HepG2 (cell line): ENCODE measurements around the gene KRTDAP. TPM values are rescaled to one million over a fixed set of nuclear protein-coding genes. Genes with fewer than 3 reads are reported as not detected.

Source experiments
- ARNTL ChIP-seq: sonication (generic); formaldehyde crosslinking; IDR thresholded peaks from 2 replicates; pipeline ENCODE4 v1.4.0; 2020; ENCODE audit warnings: mild to moderate bottlenecking, missing genetic modification reagents
- ATAD3A ChIP-seq: sonication (generic); formaldehyde crosslinking; IDR thresholded peaks from 2 replicates; pipeline ENCODE4 v1.4.0; 2020; ENCODE audit warnings: missing genetic modification reagents
- HHEX ChIP-seq: IDR thresholded peaks from 2 replicates; pipeline ENCODE4 v1.6.1; 2016; ENCODE audit warnings: control low read depth
- MTERF4 ChIP-seq: sonication (generic); formaldehyde crosslinking; IDR thresholded peaks from 2 replicates; pipeline ENCODE4 v1.8.0; 2023; ENCODE audit warnings: mild to moderate bottlenecking, missing genetic modification reagents
- NBN ChIP-seq: fragments of 450-650 bp; conservative IDR thresholded peaks from 2 replicates; pipeline ENCODE4 v1.6.1; 2017
- NFIC ChIP-seq: IDR thresholded peaks from 2 replicates; pipeline ENCODE4 v1.6.1; 2012; ENCODE audit warnings: mild to moderate bottlenecking, low read length, inconsistent platforms
- NR2F2 ChIP-seq: IDR thresholded peaks from 2 replicates; pipeline ENCODE4 v1.6.1; 2012; ENCODE audit warnings: low read depth, inconsistent platforms, borderline replicate concordance
- RARG ChIP-seq: sonication (generic); formaldehyde crosslinking; IDR thresholded peaks from 2 replicates; pipeline ENCODE4 v1.4.0; 2020; ENCODE audit warnings: low read depth, mild to moderate bottlenecking, missing genetic modification reagents
- SOX13 ChIP-seq, 3 experiments: fragments of 450-650 bp in 1 of 3; sonication (generic) in 1 of 3; formaldehyde crosslinking in 1 of 3; IDR thresholded peaks in 2 of 3; conservative IDR thresholded peaks in 1 of 3; 2 replicates each; pipeline versions ENCODE4 v1.5.0 to v1.6.1; 2016 to 2020; ENCODE audit warnings: antibody characterized with exemption in 1 of 3, mild to moderate bottlenecking in 1 of 3, missing compliant biosample characterization in 1 of 3, missing genetic modification reagents in 1 of 3, moderate library complexity in 1 of 3
- SOX6 ChIP-seq, 2 experiments: fragments of 450-650 bp in 1 of 2; sonication (generic) in 1 of 2; formaldehyde crosslinking in 1 of 2; IDR thresholded peaks; 2 replicates each; pipeline versions ENCODE4 v1.4.0 to v1.6.1; 2017 to 2020; ENCODE audit warnings: antibody characterized with exemption in 1 of 2, mild to moderate bottlenecking in 1 of 2, missing genetic modification reagents in 1 of 2
- SP5 ChIP-seq: IDR thresholded peaks from 2 replicates; pipeline ENCODE4 v1.6.1; 2016; ENCODE audit warnings: low read depth, borderline replicate concordance
- XBP1 ChIP-seq: sonication (generic); formaldehyde crosslinking; IDR thresholded peaks from 2 replicates; pipeline ENCODE4 v1.5.0; 2020; ENCODE audit warnings: missing genetic modification reagents
- ZBTB2 ChIP-seq: sonication (generic); formaldehyde crosslinking; IDR thresholded peaks from 2 replicates; pipeline ENCODE4 v1.8.0; 2022; ENCODE audit warnings: low read depth, missing genetic modification reagents
- ZNF121 ChIP-seq: sonication (generic); formaldehyde crosslinking; IDR thresholded peaks from 2 replicates; pipeline ENCODE4 v1.5.0; 2020; ENCODE audit warnings: mild to moderate bottlenecking, missing genetic modification reagents
- ZNF292 ChIP-seq: sonication (generic); formaldehyde crosslinking; IDR thresholded peaks from 2 replicates; pipeline ENCODE4 v1.8.1; 2022; ENCODE audit warnings: mild to moderate bottlenecking, low read depth, missing genetic modification reagents, borderline replicate concordance
- ZNF614 ChIP-seq: IDR thresholded peaks from 2 replicates; pipeline ENCODE4 v1.6.1; 2018; ENCODE audit warnings: missing biosample characterization, missing genetic modification reagents, inconsistent platforms, borderline replicate concordance
- ZNF792 ChIP-seq: IDR thresholded peaks from 2 replicates; pipeline ENCODE4 v1.6.1; 2016
- ZZZ3 ChIP-seq: sonication (generic); formaldehyde crosslinking; IDR thresholded peaks from 2 replicates; pipeline ENCODE4 v1.4.0; 2020; ENCODE audit warnings: missing genetic modification reagents, mild to moderate bottlenecking, borderline replicate concordance
- polyA plus RNA-seq, 8 experiments: library from polyadenylated mRNA; depleted of rRNA in 3 of 8; stranded (reverse) in 7 of 8; unstranded in 1 of 8; fragments of >200 nt; fragmentation: Illumina TruSeq in 4 of 8; extraction: Trizol in 4 of 8; gene quantifications; 2 replicates each; pipeline versions ENCODE4 v1.2.1 to v1.2.3, GENCODE V29; 2011 to 2016; ENCODE audit warnings: low read depth in 4 of 8, missing spikeins in 1 of 8, mixed read lengths in 1 of 8; ENCODE audit not compliant: insufficient read depth in 1 of 8
- total RNA-seq, 5 experiments: library from RNA; depleted of rRNA; stranded (reverse); fragments of >200 nt; fragmentation: Illumina TruSeq; extraction: Trizol; gene quantifications; 2 replicates each; pipeline ENCODE4 v1.2.3, GENCODE V29; 2016; ENCODE audit warnings: low read depth in 1 of 5
- TF ChIP-seq, protein P1 (sequence below): sonication (generic); formaldehyde crosslinking; IDR thresholded peaks from 2 replicates; pipeline ENCODE4 v1.5.0; 2020; ENCODE audit warnings: mild to moderate bottlenecking, missing genetic modification reagents
- TF ChIP-seq, protein P2 (sequence below): sonication (generic); IDR thresholded peaks from 2 replicates; pipeline ENCODE4 v1.6.1; 2016; ENCODE audit warnings: low read depth, borderline replicate concordance
- TF ChIP-seq, protein P3 (sequence below): sonication (generic); formaldehyde crosslinking; conservative IDR thresholded peaks from 2 replicates; pipeline ENCODE4 v1.4.0; 2020; ENCODE audit warnings: mild to moderate bottlenecking, missing genetic modification reagents, moderate library complexity

KRTDAP gene
- total and polyA plus RNA-seq, 2 of the 13 experiments (the other 11 are each of a cell fraction or from before 2014, with no cell fraction given) = 0.86 to 1.5 TPM

DNA sequence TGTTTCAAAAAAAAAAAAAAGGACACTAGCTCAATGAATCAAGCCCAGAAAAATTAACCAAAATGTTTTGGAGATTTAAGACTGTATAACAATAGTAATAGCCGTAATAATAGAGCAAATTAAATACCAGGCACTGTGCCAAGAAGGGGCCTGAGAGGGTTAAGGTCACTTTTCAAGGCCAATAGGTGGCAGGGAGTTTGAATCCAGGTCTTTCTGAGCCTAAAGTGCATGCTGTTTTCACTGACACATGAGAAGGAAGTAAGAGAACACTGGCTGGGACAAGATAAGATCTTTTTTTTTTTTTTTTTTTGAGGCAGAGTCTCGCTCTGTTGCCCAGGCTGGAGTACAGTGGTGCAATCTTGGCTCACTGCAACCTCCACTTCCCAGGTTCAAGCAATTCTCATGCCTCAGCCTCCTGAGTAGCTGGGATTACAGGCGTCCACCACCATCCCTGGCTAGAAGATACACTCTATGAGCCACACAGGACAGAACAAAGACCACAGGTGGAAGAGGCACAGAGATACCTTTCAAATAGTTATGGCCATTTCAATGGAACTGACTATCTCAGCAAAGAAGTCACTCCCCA lies 34.6 kb downstream of the KRTDAP start (continued):
- TF ChIP-seq, protein P1, sequence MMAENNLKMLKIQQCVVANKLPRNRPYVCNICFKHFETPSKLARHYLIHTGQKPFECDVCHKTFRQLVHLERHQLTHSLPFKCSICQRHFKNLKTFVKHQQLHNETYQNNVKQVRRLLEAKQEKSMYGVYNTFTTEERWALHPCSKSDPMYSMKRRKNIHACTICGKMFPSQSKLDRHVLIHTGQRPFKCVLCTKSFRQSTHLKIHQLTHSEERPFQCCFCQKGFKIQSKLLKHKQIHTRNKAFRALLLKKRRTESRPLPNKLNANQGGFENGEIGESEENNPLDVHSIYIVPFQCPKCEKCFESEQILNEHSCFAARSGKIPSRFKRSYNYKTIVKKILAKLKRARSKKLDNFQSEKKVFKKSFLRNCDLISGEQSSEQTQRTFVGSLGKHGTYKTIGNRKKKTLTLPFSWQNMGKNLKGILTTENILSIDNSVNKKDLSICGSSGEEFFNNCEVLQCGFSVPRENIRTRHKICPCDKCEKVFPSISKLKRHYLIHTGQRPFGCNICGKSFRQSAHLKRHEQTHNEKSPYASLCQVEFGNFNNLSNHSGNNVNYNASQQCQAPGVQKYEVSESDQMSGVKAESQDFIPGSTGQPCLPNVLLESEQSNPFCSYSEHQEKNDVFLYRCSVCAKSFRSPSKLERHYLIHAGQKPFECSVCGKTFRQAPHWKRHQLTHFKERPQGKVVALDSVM (CRISPR knock-in tag) = 0 out of 2 replicates have a peak, but pooled peaks have one; percentile 27
- peak; percentile 98 for TF ChIP-seq ZNF121 (CRISPR knock-in tag)
- no peak for TF ChIP-seq ARNTL
- TF ChIP-seq NR2F2 = peak; percentile 73
- no peak for TF ChIP-seq SOX13 (IDR thresholded peaks at IDR 0.05)
- peak in 1 of 2 experiments; percentile 63; a peak in 2 of 4 replicates for TF ChIP-seq SOX13 (CRISPR knock-in tag; conservative IDR thresholded peaks at IDR 0.05 in 1 of 2, IDR thresholded peaks at IDR 0.05 in 1 of 2)
- TF ChIP-seq, protein P2, sequence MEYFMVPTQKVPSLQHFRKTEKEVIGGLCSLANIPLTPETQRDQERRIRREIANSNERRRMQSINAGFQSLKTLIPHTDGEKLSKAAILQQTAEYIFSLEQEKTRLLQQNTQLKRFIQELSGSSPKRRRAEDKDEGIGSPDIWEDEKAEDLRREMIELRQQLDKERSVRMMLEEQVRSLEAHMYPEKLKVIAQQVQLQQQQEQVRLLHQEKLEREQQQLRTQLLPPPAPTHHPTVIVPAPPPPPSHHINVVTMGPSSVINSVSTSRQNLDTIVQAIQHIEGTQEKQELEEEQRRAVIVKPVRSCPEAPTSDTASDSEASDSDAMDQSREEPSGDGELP = no peak
- no peak for TF ChIP-seq NBN
- TF ChIP-seq RARG = no peak
- TF ChIP-seq ATAD3A (CRISPR knock-in tag) = no peak
- no peak for TF ChIP-seq XBP1 (CRISPR knock-in tag)
- 0 out of 2 replicates have a peak, but pooled peaks have one; percentile 38 for TF ChIP-seq NFIC
- TF ChIP-seq ZBTB2 = no peak
- no peak for TF ChIP-seq SOX6 (IDR thresholded peaks at IDR 0.05)
- TF ChIP-seq SOX6 (CRISPR knock-in tag; IDR thresholded peaks at IDR 0.05) = peak; percentile 58
- TF ChIP-seq ZZZ3 (CRISPR knock-in tag) = no peak
- TF ChIP-seq ZNF792 (CRISPR knock-in tag) = no peak
- no peak for TF ChIP-seq MTERF4 (CRISPR knock-in tag)
- TF ChIP-seq ZNF614 (CRISPR knock-in tag) = no peak
- no peak for TF ChIP-seq HHEX
- TF ChIP-seq ZNF292 = peak; percentile 80; the same call in 1 of the 2 replicates
- TF ChIP-seq SP5 (CRISPR knock-in tag) = no peak
- TF ChIP-seq, protein P3, sequence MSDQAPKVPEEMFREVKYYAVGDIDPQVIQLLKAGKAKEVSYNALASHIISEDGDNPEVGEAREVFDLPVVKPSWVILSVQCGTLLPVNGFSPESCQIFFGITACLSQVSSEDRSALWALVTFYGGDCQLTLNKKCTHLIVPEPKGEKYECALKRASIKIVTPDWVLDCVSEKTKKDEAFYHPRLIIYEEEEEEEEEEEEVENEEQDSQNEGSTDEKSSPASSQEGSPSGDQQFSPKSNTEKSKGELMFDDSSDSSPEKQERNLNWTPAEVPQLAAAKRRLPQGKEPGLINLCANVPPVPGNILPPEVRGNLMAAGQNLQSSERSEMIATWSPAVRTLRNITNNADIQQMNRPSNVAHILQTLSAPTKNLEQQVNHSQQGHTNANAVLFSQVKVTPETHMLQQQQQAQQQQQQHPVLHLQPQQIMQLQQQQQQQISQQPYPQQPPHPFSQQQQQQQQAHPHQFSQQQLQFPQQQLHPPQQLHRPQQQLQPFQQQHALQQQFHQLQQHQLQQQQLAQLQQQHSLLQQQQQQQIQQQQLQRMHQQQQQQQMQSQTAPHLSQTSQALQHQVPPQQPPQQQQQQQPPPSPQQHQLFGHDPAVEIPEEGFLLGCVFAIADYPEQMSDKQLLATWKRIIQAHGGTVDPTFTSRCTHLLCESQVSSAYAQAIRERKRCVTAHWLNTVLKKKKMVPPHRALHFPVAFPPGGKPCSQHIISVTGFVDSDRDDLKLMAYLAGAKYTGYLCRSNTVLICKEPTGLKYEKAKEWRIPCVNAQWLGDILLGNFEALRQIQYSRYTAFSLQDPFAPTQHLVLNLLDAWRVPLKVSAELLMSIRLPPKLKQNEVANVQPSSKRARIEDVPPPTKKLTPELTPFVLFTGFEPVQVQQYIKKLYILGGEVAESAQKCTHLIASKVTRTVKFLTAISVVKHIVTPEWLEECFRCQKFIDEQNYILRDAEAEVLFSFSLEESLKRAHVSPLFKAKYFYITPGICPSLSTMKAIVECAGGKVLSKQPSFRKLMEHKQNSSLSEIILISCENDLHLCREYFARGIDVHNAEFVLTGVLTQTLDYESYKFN (CRISPR knock-in tag) = peak; percentile 44; the same call in 1 of the 2 replicates
